ENCODE data around the gene MBNL2. TPM values are rescaled to one million over a fixed set of nuclear protein-coding genes. Genes with fewer than 3 reads are reported as not detected.

The MBNL2 gene
- total RNA-seq, 1 donor from 2014 or later: 43.7 TPM

GRCh38 chr13:97275776-97276501, 53.8 kb downstream of the MBNL2 start:
- no peaks in the 10 kb centered on the region for H3K27me3 Mint-ChIP-seq
- peak overlapping the region; percentile 22 for H3K4me3 Mint-ChIP-seq
- TF ChIP-seq, protein P1, sequence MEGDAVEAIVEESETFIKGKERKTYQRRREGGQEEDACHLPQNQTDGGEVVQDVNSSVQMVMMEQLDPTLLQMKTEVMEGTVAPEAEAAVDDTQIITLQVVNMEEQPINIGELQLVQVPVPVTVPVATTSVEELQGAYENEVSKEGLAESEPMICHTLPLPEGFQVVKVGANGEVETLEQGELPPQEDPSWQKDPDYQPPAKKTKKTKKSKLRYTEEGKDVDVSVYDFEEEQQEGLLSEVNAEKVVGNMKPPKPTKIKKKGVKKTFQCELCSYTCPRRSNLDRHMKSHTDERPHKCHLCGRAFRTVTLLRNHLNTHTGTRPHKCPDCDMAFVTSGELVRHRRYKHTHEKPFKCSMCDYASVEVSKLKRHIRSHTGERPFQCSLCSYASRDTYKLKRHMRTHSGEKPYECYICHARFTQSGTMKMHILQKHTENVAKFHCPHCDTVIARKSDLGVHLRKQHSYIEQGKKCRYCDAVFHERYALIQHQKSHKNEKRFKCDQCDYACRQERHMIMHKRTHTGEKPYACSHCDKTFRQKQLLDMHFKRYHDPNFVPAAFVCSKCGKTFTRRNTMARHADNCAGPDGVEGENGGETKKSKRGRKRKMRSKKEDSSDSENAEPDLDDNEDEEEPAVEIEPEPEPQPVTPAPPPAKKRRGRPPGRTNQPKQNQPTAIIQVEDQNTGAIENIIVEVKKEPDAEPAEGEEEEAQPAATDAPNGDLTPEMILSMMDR (conservative IDR thresholded peaks at IDR 0.05): no peak
- H3K4me1 Mint-ChIP-seq (ENCODE audit: unreplicated experiment): peaks cover 41% of the 10 kb centered on the region
- H3K36me3 Mint-ChIP-seq: peaks cover 36% of the 10 kb centered on the region
- DNase-seq (ENCODE audit: extremely low spot score, unreplicated experiment): no peak
- peaks cover 10% of the 10 kb centered on the region for H3K9me3 Mint-ChIP-seq
- peak overlapping the region; percentile 77 for H3K27ac Mint-ChIP-seq

DNA sequence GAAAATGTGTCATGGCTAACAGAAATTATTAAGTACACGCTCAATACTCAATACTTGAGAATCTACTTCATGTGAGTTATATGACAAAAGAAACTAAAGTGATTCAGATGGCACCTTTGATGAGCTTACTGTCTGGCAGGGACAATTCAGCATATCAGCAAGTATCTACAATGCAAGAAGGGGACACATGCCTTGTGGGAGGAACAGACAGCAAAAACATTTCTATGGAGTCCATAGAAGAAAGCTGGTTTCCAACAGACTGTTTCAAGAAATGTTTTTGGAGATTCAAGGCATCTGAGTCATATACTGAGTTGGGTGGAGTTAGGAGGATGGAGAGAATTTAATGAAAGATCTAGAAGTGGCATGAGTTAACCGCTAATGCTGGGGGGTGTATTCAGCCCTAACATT, 54.7 kb downstream of the MBNL2 start:
- Mint-ChIP-seq H3K27me3 (no peaks in the 10 kb centered on the region), H3K27ac (peak overlapping the region; percentile 64), H3K9me3 (peaks cover 10% of the 10 kb centered on the region), H3K4me1 (ENCODE audit: unreplicated experiment) (peaks cover 37% of the 10 kb centered on the region), H3K36me3 (peaks cover 32% of the 10 kb centered on the region), H3K4me3 (peak overlapping the region; percentile 6)
- DNase-seq (ENCODE audit: extremely low spot score, unreplicated experiment): no peak
- TF ChIP-seq, protein P1 (conservative IDR thresholded peaks at IDR 0.05): no peak

DNA sequence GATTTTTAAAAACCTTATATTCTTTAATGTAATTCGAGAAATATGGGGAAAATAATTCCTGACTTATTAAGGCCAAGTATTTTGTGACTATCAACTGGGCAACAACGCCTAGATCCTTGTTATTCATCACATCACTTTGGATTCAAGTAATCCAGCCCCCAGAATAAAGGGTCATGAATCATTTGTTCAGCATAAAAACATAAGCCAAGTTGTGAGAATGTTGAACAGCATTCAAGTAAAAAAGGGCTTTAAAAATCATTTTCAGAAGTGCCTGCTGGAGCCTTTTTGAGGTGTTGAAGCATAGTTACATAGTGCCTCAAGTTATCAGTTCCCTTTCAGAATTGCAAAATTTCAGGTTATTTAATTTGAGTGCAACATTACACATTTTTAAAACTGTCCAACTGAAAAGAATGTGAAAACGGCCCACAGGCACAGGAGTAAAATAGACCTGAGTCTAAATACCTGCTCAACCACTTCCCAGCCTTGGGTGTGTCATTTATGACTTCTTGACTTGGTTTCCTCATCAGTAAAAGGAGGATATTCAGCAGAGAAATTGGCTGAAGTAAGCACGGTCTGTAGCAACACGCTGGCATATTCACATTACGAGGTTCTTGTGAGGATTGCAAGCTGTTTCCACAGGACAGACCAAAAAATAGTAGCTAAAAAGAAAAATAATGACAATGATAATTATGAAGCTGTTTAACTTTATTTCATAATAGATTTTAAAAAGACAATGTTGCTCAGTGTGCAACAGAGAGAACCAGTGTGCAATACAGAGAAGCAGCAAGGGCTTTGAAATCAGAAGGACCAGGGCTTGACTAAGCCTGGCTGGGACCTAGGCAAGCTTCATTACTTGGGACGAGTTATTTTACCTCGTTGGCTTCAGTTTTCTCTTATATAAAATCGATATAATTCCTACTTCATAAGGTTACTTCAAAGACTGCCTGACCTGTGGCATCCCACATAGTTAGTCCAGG, 56.6 kb downstream of the MBNL2 start:
- TF ChIP-seq, protein P1 (conservative IDR thresholded peaks at IDR 0.05): no peak
- Mint-ChIP-seq H3K36me3 (peaks cover 37% of the 10 kb centered on the region), H3K4me3 (peak overlapping the region; percentile 65), H3K27me3 (no peaks in the 10 kb centered on the region), H3K9me3 (peaks cover 10% of the 10 kb centered on the region), H3K27ac (peak overlapping the region; percentile 86), H3K4me1 (ENCODE audit: unreplicated experiment) (peaks cover 28% of the 10 kb centered on the region)
- DNase-seq (ENCODE audit: extremely low spot score, unreplicated experiment): no peak

GRCh38 chr13:97279913-97280312, 57.8 kb downstream of the MBNL2 start:
- Mint-ChIP-seq H3K4me3 (no peak overlapping the region), H3K36me3 (peaks cover 36% of the 10 kb centered on the region), H3K27me3 (no peaks in the 10 kb centered on the region), H3K9me3 (peaks cover 6% of the 10 kb centered on the region), H3K4me1 (ENCODE audit: unreplicated experiment) (peaks cover 25% of the 10 kb centered on the region), H3K27ac (peak overlapping the region; percentile 86)
- TF ChIP-seq, protein P1 (conservative IDR thresholded peaks at IDR 0.05): no peak
- no peak for DNase-seq (ENCODE audit: extremely low spot score, unreplicated experiment)

- Mint-ChIP-seq H3K4me1 (ENCODE audit: unreplicated experiment) (peaks cover 19% of the 10 kb centered on the region), H3K27ac (peak overlapping the region; percentile 86), H3K36me3 (peaks cover 33% of the 10 kb centered on the region), H3K27me3 (no peaks in the 10 kb centered on the region), H3K9me3 (peaks cover 5% of the 10 kb centered on the region), H3K4me3 (peak overlapping the region; percentile 62)
- TF ChIP-seq, protein P1 (conservative IDR thresholded peaks at IDR 0.05): no peak
- no peak for DNase-seq (ENCODE audit: extremely low spot score, unreplicated experiment)
These were observed 58.3 kb downstream of the MBNL2 start for GRCh38 chr13:97280478-97280877.
